ENCODE data around the gene MTMR8.
"Not testable (repeated sequence)": the region's sequence is repeated elsewhere in the genome, so short reads cannot be mapped to it uniquely, and the experiment has no call there.

The MTMR8 gene

DNA sequence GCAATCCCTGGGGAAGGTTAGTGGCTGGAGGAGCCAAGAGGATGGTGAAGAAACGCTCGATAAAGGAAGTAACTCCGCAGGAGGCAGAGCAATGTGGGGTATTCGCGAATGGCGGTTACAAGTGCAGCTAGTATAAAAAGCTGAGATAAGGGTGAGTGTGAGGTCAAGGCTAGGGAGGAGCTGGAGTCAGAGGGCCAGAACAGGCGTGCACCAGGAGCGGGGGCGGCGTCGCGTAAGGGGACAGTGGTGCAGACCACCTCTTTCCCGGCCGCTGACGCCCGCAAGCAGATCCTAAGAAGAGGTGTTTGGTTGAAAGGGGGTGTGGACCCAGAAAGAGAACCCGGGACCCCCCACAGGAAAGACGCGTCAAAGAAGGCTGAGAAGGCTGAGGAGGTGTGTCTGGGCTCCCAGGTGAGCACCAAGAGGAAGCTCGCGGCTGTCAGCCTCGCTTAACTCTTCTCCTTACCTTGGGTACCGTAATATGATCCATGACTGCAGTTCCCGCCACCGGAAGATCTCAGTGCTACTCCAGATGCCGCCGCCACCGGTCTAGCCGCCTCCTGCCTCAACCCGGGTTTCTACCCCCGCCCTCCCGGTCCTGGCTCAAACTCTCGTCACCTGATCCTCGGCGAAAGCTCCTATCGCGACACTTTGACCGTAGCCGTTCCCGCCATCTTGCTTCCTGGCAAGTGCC lies at the start of gene MTMR8:
TSS of gene MTMR8 (minus strand) at position 579 of the 694 bp plus-strand sequence. CDS start at position 490, 89 bp downstream.
- peak; percentile 90 for DNase-seq

DNA sequence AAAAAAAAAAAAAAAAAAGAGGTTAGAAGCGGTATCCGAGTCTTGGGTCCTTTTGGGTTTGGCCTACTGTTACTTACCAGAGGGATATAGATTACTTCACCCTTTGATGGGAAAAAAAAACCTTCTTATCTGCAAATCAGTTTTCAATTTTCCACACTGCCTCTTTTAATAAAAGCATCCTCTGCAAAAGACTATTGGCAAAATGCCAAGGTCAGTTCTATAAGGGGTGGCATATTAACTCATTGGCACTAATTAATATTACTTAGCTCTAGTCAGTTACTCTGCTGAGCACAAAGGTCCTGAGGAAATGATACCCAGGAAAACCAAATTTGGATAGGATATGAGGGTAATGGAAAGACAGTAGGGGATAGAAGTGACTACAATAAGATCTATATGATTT lies 44.3 kb upstream of the MTMR8 start:
- no peak for DNase-seq

DNA sequence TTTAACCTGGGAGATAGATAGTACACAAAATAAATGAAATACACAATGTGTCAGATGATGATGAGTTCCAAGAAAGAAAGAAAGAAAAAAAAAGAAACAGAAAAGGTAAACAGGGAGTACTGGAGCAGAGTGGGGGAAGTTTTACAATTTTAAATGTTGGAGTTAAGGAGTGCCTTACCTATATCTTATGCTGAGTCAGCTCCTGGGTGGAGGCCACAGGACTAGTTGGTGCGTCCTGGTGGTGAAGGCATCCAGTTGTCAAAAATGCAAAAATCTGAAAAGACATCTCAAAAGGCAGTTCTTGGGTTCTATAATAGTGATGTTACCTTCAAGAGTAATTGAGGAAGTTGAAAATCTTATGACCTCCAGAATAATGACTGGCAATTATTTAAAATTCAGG lies 42.4 kb upstream of the MTMR8 start:
- no peak for DNase-seq

DNA sequence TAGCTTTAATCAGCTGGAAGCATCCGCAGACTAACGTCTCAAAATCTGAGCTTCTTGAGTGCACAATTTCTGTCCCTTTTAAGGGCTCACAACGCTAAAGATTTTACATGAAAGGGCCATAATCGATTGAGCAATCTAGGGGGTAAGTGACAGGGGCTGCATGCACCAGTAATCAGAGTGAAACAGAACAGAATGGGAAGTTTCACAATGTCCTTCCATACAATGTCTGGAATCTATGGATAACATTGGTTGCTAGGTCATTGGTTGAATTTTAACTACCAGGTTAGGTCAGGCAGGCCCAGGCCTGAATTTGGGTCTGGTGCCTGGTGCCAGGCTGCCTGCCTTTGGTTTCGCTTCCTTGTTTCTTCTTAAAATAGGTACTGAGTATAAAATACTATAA lies 42.0 kb upstream of the MTMR8 start:
- no peak for DNase-seq

DNA sequence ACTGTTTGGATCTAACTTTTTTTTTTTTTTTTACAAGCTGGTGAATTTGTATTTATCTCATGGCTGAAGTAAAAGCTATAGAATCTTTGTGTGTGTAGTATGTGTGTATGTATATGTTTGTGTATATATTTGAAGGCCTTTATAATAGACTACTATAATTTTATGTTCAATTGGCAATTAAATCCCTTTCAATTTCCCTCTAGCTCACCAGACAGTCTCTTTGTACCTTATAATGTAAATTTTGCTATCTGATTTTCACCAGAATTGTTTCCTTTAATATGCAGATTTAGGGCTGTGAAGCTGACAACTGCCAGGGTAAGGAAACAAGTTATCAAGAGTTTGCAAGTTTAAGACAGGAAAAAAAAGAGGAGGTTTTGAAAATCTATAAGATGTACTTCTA lies 33.1 kb upstream of the MTMR8 start:
- DNase-seq: no peak

DNA sequence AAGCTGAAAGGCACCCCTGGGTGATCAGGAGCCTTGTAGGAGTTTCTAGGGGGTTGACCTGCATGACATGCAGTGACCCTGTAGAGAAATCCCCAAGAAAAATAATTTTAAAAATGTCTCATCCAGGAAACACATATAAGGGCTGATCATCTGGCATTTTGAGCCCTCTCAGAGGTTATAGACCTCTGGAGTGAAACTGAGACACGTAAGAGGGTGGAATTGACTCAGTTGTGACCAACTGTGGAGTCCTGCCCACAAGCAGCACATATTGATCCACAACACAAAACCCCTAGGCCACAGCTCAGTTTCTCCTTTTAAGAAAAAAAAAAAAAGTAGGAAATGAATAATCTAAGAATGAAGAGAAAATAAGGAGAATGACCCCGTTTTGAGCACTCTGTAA lies 32.5 kb upstream of the MTMR8 start:
- no peak for DNase-seq

DNA sequence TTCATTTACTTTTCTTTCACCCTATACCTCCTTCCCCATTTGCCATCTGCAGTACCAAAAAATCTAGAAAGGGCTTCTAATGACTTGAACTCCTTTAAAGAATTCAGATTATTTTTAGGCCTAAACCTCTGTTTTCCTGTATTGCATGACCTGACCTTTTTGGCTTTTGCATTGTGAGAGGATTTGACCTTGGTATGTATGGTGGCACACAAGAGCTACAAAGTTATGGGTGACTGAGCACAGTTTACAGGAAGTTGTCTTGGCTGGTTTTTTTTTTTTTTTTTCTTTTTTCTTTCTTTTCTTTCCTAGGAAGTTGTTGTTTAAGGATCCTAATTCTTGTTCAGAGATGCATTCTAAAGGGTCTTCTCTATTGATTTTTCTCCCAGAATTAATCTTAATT lies 32.0 kb upstream of the MTMR8 start:
- no peak for DNase-seq

DNA sequence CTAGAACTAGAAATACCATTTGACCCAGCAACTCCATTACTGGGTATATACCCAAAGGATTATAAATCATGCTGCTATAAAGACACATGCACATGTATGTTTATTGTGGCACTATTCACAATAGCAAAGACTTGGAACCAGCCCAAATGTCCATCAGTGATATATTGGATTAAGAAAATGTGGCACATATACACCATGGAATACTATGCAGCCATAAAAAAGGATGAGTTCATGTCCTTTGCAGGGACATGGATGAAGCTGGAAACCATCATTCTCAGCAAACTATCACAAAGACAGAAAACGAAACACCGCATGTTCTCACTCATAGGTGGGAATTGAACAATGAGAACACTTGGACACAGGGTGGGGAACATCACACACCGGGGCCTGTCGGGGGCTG lies 14.5 kb upstream of the MTMR8 start:
- not testable (repeated sequence) for DNase-seq

DNA sequence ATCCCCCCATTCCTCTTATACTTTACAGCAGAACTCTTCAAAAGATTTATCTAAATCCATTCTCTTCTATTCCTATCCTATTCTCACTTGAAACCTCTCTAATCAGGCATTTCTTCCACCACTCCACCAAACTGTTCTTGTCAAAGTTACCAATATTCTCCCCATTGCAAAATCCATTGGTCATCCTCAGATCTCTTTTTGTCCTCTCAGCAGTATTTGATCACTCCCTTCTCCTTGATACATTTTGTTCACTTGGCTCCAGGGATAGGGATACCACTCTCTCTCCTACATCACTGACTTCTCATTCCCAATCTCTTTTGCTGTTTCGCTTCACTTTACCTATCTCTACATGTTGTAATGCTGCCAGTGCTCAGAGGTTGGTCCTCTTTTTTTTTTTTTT lies 2.8 kb upstream of the MTMR8 start:
- DNase-seq: no peak

DNA sequence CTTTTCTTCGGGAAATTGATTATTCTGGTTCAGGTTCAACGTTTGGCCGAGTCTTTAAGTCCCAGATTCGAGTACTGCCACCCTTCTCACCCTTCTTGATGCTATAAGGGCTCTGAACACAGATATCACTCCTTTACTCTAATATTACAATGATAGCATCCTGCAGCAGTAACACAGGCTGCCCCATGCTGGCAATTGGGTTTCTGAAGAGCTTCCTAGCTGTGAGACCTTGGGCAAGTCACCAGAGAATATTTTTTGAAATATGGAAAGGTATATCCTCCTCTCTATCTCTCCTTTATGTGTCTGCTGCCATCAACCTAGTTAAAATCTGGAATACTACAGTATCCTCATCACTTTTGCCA lies 297 bp upstream of the MTMR8 start:
- DNase-seq: no peak

DNA sequence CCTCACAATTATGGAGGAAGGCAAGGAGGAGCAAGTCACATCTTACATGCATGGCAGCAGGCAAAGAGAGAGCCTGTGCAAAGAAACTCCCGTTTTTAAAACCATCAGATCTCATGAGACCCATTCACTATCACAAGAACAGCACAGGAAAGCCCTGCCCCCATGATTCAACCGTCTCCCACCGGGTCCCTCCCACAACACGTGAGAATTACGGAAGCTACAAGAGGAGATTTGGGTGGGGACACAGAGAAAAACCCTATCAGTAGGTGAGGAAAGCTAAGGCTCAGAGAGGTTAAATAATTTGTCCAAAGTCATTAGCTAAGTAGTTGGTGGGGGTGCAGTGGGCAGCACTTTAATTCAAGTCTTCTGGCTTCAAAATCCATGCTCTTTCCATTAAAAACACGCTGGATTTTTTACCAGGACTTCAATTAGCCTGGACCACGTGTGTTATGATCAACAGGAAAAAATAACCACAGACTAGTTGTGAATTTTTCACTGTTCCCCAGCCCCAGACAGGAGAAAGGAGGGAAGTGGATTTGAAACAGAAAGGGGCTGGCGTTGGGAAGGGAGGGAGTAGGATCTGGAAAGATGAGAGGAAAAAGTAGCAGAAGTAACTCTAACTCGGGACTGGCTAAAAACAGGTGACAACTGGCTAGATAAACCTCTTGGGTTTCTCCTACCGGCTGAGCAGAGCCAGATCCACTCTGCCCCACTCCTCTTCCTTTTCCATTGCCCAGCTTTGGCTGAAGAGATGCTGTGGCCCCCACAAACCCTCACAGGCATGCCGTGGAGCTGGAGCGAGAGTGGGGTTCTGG lies 986 bp downstream of the MTMR8 start:
- DNase-seq: no peak

DNA sequence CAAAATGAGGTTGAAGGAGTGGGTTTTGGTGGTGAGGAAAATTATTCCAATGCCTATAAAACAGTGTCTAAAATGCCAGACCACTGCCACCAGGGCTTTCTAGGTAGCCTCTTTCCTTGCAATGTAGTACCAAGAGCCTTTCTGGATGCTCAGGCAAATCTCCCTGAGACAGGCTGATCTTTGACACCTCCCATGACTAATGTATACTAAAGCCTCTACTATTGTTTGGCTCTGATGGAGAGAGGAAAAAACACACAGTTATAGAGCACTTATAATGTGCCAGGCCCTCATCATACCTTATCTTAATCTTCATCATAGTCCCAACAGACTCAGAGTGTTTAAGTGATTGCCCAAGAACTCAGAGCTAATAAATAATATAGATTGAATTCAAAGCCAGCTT lies 5.8 kb downstream of the MTMR8 start:
- DNase-seq: no peak

DNA sequence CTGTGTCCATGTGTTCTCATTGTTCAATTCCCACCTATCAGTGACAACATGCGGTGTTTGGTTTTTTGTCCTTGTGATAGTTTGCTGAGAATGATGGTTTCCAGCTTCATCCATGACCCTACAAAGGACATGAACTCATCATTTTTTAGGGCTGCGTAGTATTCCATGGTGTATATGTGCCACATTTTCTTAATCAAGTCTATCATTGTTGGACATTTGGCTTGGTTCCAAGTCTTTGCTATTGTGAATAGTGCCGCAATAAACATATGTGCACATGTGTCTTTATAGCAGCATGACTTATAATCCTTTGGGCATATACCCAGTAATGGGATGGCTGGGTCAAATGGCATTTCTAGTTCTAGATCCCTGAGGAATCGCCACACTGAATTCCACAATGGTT lies 14.5 kb downstream of the MTMR8 start:
- DNase-seq: not testable (repeated sequence)

DNA sequence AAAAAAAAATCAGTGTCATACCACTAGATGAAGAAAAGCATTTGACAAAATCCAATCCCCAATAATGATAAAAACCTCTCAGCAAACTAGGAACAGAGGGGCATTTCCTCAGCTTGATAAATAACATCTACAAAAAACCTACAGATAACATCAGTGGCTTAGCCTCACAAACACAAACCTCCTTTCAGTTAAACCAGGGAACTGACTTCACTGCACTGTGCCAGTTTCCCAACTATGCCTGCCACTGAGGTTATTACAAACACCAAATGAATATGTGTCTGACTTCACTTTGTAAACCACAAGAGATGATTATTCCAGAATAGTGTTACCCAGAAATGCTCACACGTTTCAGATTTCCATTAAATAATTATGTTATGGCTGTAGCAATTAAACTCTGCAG lies 15.3 kb downstream of the MTMR8 start:
- no peak for DNase-seq

DNA sequence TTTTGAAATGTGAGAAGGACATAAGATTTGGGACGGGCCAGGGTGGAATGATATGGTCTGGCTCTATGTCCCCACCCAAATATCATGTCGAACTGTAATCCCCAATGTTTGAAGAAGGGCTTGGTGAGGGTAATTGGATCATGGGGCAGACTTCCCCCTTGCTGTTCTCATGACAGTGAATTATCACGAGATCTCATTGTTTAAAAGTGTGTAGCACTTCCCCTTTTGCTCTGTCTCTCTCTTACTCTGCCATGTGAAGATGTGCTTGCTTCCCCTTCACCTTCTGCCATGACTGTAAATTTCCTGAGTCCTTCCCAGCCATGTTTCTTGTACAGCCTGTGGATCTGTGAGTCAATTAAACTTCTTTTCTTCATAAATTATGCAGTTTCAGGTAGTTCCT lies 17.5 kb downstream of the MTMR8 start:
- no peak for DNase-seq

DNA sequence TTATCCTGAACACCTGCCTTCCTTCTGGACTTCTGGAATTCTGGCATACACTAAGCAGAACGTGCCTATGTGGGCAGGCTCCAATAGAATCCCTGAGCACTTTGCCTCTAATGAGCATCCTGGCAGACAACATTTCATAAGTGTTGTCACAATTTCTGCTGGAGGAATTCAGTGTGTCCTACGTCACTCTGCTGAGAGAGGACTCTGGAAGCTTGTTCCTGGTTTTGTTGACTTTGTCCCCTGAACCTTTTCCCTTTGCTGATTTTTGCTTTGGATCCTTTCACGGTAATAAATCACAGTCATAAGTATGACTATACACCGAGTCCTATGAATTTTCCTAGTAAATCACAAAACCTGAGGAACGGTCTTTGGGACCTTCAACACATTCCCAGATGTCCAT lies 43.2 kb downstream of the MTMR8 start:
- DNase-seq: no peak

DNA sequence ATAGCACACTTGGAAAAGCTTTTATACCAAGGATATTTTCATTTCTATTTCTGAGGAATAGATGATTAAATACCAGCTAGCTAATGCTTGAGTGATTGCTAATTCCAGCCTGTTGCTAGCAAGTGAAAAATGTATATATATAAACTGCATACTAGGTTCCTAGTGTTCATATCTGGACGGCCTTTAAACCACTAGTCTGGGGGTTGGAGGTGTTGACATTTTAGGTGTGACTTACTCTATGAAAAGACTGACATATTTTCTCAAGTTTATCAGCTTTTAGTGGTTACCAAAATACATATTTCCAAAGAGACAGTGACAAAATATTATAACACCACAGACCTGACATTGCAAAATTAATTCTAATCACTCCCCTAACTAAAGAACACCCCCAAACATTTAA lies 44.7 kb downstream of the MTMR8 start:
- DNase-seq: no peak

DNA sequence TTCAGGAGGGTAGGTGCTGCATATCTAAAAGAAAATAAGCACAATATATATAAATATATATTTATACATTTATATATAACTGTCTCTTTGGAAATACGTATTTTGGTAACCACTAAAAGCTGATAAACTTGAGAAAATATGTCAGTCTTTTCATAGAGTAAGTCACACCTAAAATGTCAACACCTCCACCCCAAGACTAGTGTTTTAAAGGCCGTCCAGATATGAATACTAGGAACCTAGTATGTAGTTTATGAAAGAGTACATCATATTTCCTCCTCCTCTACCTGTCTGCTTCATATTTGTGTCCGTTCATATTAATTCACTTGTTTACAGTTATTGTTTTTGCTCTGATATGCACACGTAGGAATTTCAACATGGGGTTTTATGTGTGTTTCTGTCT lies 45.2 kb downstream of the MTMR8 start:
- DNase-seq: no peak

DNA sequence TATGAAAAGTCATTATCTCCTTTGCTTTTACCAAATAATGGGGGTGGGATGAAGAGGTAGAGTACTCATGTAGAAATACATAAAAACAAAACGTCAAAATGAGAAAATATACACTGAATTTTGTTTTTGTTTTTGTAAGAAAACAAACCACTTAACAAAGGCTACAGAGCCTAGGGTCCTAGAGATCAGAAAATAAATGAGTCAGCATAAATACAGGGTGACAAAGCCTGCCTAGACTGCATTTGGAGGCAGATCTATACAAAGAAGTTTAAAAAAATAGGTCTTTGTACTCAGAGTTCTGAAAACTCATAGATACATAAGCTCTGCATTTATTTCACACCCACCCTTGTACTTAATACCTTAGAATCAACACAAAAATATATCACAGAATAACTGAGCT lies 52.4 kb downstream of the MTMR8 start:
- no peak for DNase-seq

DNA sequence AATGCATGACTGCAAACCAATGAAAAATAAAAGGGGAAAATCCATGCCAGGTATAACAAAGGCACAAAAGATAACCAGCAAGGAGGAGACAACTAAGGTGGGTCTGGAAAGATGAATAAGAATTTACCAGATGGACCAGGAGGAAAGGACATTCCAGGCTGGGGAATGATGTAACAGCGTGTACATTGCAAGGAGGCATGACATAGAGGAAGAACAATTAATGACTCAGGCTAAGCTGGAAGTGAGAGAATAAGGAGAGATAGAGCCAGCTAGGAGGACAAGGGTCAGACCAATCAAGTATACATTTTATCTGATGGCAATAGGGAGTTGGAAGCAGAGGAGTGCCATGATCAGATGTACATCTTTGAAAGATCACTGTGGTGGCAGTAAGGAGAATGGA lies 57.0 kb downstream of the MTMR8 start:
- DNase-seq: no peak

DNA sequence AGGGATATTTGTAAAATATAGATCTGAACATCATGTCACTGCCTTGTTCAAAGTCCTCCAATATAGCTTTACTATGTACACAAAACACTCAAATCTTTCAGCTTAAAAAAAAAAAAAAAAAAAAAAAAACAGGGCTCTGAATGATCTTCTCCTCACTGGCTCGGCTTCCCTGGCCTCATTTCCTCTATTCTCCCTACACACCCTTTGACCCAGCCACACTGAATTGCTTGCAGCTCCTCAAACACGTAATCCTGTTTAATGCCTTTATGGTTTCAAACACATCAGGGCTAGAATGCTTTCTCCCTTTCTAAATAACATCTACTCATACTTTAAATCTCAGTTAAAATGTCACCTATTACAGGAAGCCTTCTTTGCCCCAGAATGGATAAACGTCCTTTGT lies 60.8 kb downstream of the MTMR8 start:
- DNase-seq: no peak

DNA sequence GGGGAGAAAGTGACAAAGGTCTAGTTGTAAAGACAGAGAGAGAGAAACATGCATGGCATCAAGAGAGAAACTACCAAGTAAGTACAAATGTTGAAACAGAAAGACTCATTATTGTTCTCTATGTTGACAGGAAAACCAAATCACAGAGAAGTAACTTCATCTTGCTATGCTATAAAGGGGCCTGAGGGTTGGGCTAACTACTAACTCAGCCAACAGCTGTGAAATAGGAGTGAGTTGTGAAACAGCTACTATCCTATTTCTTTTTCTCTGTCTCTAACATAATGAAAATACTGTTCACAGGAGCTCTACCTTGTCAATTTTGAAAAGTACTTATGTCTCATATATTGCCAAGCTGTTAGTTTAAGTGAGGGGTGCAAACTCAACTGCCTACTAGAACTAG lies 65.0 kb downstream of the MTMR8 start:
- DNase-seq: no peak

DNA sequence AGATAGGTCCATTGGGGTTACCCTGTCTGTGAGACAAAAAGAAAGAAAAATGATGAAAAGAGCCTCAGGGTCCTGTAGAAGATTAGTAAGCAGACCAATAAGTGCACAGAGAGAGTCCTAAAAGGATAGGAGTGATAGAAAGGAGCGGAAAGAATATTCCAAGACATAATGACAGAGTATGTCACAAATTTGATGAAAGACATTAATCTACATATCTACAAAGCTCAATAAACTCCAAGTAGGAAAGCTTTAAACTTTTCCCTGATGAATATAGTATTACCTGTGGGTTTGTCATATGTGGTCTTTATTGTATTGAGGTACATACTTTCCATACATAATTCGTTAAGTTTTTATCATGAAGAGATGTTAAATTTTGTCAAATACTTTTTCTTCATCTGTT lies 73.7 kb downstream of the MTMR8 start:
- no peak for DNase-seq

DNA sequence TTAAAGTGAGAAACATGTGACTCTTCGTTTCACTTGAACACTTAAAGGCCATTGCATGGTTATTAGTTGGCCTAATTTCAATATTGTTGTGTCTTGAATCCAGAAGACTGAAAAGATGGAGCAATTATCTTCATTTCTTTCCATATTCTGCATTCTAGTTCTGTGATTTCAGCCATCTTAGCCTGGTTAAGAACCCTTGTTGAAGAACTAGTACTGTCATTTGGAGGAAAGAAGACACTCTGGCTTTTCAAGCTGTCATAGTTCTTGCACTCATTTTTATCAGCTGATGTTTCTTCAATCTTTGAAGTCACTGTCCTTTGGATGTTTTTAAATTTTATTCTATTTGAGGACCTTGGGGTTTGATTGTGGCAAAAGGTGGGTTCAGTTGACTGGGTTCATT lies 81.6 kb downstream of the MTMR8 start:
- no peak for DNase-seq

DNA sequence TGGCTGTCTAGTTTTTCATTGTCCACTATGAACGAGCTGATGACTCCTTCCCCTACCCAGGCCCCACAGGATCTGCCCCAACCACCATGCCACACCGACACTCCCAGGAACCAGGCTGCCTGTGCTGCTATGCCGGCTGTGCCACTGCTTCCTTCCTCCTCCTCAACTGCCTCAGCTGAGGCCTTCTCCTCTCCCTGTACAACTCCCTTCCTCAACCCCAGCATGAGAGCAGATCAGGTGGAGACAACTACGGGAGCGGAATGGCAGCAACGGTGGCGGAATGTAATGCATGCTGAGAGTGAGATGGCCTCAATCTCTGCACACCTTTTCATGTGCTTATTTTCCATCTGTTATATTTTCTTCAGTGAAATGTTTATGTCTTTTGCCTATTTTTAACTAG lies 88.5 kb downstream of the MTMR8 start:
- DNase-seq: no peak

All from activated effector memory CD4-positive, alpha-beta T cell treated with anti-CD3 and anti-CD28 coated beads, Interleukin-2, amount 50 U/mL, for 16 hours (primary cell).